RWPE1 (cell line): Measurements from ENCODE around the gene AMOTL2.

Source experiments
- CTCF ChIA-PET: fragments of 350-600 bp; sonication (Branson Sonifier 250); formaldehyde crosslinking; extraction: SDS; loops from one replicate; lab custom pipeline; 2021; lab: Yijun Ruan, JAX
- POLR2A ChIA-PET: fragments of 400-600 bp; formaldehyde crosslinking; extraction: SDS; loops from one replicate; lab custom pipeline; 2020; ENCODE audit warnings: antibody characterized with exemption; ENCODE audit not compliant: low non-redundant PET; lab: Yijun Ruan, JAX
- DNase-seq: peaks from one replicate; pipeline ENCODE4 v3.0.0; 2012; ENCODE audit warnings: low spot score
- H3K27ac ChIP-seq: fragments of 450-650 bp; 2 replicates; pipeline ENCODE4 v1.5.1; 2017
- CTCF ChIP-seq: fragments of 450-650 bp; conservative IDR thresholded peaks from 2 replicates; pipeline ENCODE4 v1.5.1; 2017; ENCODE audit warnings: low read depth, mild to moderate bottlenecking

Gene AMOTL2

GRCh38 chr3:134311265-134311664 is 63.0 kb downstream of the AMOTL2 start:
- DNase-seq, result no peak
- ChIA-PET CTCF (interaction anchor here (1.6 kb wide), 1 partner anchor 47 kb away, joined by 5 read pairs; no protein-coding TSS in a partner anchor), POLR2A (no interaction called here)
- no peak for TF ChIP-seq CTCF
- H3K27ac ChIP-seq, result peak overlapping the region; percentile 83

DNA sequence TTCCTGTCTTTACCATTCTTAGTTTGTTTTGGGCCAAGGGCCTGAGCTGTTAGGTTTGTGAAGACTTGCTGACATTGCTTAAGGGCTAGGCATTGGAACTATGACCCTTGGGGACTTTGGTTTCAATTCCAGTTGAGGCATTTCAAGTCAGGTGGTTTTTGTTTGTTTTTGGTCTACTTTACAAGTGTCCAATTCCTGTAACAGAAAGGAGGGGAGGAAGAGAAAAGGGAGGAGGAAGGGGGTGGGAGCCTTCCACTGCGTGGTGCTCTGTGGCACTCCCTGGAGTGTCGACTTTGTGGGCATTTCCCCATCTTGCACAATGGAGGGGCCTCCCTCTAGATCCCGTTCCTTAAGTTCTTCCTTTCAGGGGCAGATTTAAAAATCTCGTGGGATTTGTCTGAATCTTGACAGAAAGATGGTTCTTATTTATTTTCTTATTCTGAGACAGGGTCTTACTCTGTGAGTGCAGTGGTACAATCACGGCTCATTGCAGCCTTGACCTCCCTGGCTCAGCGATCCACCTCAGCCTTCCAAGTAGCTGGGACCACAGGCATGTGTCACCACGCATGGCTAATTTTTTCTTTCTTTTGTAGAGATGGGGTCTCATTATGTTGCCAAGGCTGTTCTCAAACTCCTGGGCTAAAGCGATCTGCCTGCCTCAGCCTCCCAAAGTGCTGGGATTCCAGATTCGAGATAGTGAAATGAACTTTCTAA is 64.1 kb downstream of the AMOTL2 start:
- TF ChIP-seq CTCF, result no peak
- H3K27ac ChIP-seq, result peak overlapping the region; percentile 83
- POLR2A ChIA-PET, result no interaction called here
- DNase-seq, result no peak
- CTCF ChIA-PET, result interaction anchor here (0.6 to 3.2 kb wide), 2 partner anchors 53 to 164 kb away, joined by 3 to 25 read pairs; no protein-coding TSS in a partner anchor

- peak overlapping the region; percentile 78 for H3K27ac ChIP-seq
- peak; percentile 71 for DNase-seq
- TF ChIP-seq CTCF, result peak; percentile 98
- POLR2A ChIA-PET, result no interaction called here
- CTCF ChIA-PET, result interaction anchor here (0.5 to 3.2 kb wide), 15 partner anchors 20 to 272 kb away, joined by 3 to 25 read pairs (median 3); partner anchors contain the start of gene AMOTL2
Measured at GRCh38 chr3:134308350-134308891, 65.8 kb downstream of the AMOTL2 start.

- POLR2A ChIA-PET, result no interaction called here
Measured at GRCh38 chr3:134307425-134307824, 66.8 kb downstream of the AMOTL2 start.

DNA sequence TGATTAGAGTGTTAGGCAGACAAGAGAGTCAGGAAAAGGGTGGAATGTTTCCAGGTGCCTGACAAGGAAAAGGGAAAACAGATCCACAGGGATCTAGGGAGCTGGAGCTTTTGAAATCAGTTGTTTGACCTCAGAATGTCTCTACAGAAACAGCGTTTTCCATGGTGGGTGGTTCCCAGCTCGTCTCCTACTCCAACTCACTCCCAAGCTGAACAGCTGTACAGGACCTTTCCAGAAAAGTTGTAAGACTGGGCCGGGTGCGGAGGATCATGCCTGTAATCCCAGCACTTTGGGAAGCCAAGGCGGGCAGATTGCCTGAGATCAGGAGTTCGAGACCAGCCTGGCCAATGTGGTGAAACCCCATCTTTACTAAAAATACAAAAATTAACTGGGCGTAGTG is 67.9 kb downstream of the AMOTL2 start:
- H3K27ac ChIP-seq, result no peak overlapping the region
- no peak for DNase-seq
- CTCF ChIA-PET, result interaction anchor here (1.6 kb wide), 1 partner anchor 169 kb away, joined by 3 read pairs; no protein-coding TSS in a partner anchor
- no peak for TF ChIP-seq CTCF
- POLR2A ChIA-PET, result no interaction called here

More at GRCh38 chr3:134307425-134307824, 66.8 kb downstream of the AMOTL2 start:
- DNase-seq, result no peak
- no peak for TF ChIP-seq CTCF
- CTCF ChIA-PET, result interaction anchor here (0.6 to 3.2 kb wide), 9 partner anchors 21 to 808 kb away, joined by 3 to 25 read pairs (median 4); partner anchors contain the start of genes ANAPC13 and CEP63
- peak overlapping the region; percentile 78 for H3K27ac ChIP-seq
